ENCODE data around the gene PCDHGA6.
"Not testable (repeated sequence)": the region's sequence is repeated elsewhere in the genome, so short reads cannot be mapped to it uniquely, and the experiment has no call there.

PCDHGA6 gene

DNA sequence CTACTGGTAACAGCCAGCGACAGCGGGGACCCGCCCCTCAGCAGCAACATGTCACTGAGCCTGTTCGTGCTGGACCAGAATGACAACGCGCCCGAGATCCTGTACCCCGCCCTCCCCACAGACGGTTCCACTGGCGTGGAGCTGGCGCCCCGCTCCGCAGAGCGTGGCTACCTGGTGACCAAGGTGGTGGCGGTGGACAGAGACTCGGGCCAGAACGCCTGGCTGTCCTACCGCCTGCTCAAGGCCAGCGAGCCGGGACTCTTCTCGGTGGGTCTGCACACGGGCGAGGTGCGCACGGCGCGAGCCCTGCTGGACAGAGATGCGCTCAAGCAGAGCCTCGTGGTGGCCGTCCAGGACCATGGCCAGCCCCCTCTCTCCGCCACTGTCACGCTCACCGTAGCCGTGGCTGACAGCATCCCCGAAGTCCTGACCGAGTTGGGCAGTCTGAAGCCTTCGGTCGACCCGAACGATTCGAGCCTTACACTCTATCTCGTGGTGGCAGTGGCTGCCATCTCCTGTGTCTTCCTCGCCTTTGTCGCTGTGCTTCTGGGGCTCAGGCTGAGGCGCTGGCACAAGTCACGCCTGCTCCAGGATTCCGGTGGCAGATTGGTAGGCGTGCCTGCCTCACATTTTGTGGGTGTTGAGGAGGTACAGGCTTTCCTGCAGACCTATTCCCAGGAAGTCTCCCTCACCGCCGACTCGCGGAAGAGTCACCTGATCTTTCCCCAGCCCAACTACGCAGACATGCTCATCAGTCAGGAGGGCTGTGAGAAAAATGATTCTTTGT, 20.9 kb downstream of the PCDHGA6 start:
- not testable (repeated sequence) for DNase-seq

DNA sequence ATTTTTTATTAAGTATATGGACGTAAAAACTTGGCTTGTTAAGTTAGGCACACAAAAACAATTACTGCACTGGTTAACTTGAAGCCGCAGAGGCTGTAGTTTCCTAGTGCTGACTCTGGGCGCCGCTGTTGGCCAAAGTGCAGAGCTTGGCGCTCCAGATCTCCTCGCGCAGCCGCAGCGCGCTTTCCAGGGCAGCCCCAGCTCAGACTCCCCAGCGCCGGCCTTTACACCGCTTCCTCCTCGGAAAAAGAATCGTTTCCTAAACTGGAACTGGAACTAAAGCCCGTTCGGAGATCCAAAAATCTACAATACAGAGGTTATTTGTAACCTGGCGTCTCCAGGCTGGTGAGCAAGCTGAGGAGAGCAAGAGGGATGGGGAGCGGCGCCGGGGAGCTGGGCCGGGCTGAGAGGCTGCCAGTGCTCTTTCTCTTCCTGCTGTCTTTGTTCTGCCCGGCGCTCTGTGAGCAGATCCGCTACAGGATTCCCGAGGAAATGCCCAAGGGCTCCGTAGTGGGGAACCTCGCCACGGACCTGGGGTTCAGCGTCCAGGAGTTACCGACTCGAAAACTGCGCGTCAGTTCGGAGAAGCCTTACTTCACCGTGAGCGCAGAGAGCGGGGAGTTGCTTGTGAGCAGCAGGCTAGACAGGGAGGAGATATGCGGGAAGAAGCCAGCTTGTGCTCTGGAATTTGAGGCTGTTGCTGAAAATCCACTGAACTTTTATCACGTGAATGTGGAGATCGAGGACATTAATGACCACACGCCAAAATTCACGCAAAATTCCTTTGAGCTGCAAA, 24.3 kb downstream of the PCDHGA6 start, which contains the start of gene PCDHGB5:
Gene PCDHGB5, plus strand, starts transcription at position 192 of the 796 bp plus-strand sequence. Its CDS starts 181 bp downstream, at position 373.
- DNase-seq: not testable (repeated sequence)

DNA sequence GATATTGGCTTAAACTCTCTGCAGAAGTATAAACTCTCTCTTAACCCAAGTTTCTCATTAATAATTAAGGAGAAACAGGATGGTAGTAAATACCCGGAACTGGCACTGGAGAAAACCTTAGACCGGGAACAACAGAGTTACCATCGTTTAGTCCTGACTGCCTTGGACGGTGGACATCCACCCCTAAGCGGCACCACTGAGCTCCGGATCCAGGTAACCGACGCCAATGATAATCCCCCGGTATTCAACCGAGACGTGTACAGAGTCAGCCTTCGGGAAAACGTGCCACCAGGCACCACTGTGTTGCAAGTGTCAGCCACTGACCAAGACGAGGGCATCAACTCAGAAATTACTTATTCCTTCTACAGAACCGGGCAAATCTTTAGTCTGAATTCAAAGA, 24.9 kb downstream of the PCDHGA6 start:
- no peak for DNase-seq

DNA sequence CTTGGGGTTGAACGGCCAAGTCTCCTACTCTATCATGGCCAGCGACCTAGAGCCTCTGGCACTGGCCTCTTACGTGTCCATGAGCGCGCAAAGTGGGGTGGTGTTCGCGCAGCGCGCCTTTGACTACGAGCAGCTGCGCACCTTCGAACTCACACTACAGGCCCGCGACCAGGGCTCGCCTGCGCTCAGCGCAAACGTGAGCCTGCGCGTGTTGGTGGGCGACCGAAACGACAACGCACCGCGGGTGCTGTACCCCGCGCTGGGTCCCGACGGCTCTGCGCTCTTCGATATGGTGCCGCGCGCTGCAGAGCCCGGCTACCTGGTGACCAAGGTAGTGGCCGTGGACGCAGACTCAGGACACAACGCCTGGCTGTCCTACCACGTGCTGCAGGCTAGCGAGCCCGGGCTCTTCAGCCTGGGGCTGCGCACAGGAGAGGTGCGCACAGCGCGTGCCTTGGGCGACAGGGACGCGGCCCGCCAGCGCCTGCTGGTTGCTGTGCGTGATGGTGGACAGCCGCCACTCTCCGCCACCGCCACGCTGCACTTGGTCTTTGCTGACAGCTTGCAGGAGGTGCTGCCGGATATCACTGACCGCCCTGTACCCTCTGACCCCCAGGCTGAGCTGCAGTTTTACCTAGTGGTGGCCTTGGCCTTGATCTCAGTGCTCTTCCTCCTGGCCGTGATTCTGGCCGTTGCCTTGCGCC, 26.0 kb downstream of the PCDHGA6 start:
- no peak for DNase-seq

DNA sequence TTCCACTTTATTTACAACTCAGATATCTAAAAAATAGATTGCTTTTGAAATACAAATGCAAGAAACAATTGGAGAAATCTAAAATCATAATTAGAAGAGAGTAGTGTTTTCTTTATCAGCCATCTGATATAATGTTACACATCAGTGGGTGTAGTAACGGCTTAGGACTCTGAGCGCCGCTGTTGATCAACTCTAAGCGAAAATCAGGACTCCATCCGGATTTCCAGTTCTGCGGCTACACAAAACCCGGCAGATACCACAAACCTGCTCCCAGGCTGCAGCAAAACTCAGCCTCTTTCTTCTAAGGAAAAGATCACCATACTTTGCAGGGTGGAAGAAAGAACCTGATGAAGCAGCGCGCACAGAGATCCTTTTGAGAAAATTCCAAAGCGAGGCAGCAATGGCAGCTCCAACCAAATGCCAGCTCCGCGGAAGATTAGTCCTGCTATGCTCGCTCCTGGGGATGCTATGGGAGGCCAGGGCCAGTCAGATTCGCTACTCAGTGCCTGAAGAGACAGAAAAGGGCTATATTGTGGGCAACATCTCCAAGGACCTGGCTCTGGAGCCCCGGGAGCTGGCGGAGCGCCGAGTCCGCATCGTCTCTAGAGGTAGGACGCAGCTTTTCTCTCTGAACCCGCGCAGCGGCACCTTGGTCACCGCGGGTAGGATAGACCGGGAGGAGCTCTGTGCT, 29.0 kb downstream of the PCDHGA6 start, which contains the start of gene PCDHGA9:
Gene PCDHGA9, plus strand, starts transcription at position 226 of the 691 bp plus-strand sequence. Its CDS starts 175 bp downstream, at position 401.
- no peak for DNase-seq

DNA sequence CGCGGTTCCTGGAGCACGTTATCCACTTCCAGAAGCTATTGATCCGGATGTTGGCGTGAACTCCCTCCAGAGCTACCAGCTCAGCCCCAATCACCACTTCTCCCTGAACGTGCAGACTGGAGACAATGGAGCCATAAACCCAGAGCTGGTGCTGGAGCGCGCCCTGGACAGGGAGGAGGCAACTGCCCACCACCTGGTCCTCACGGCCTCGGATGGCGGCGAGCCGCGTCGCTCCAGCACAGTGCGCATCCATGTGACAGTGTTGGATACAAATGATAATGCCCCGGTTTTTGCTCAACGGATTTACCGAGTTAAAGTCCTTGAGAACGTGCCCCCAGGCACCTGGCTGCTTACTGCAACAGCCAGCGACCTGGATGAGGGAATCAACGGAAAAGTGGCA, 29.7 kb downstream of the PCDHGA6 start:
- no peak for DNase-seq

DNA sequence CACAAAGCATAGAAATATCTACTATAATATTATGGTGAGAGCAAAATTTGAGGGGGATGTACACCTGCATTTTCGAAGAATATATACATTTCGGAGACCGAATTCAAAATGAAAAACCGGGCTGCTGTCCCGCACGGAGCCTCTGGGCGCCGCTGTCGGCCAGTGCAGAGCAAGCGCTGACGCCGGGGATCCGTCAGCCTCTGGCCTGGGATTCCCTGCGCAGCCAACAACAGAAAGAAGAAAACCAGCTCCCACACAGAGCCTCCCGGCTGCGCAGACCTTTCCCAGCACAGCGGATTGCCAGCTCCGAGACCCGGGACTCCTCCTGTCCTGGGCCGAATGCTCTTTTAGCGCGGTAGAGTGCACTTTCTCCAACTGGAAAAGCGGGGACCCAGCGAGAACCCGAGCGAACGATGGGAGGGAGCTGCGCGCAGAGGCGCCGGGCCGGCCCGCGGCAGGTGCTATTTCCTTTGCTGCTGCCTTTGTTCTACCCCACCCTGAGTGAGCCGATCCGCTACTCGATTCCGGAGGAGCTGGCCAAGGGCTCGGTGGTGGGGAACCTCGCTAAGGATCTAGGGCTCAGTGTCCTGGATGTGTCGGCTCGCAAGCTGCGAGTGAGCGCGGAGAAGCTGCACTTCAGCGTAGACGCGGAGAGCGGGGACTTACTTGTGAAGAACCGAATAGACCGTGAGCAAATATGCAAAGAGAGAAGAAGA, 34.3 kb downstream of the PCDHGA6 start, which contains the start of gene PCDHGB6:
Gene PCDHGB6, plus strand, starts transcription at position 232 of the 716 bp plus-strand sequence. Its CDS starts 182 bp downstream, at position 414.
- not testable (repeated sequence) for DNase-seq

DNA sequence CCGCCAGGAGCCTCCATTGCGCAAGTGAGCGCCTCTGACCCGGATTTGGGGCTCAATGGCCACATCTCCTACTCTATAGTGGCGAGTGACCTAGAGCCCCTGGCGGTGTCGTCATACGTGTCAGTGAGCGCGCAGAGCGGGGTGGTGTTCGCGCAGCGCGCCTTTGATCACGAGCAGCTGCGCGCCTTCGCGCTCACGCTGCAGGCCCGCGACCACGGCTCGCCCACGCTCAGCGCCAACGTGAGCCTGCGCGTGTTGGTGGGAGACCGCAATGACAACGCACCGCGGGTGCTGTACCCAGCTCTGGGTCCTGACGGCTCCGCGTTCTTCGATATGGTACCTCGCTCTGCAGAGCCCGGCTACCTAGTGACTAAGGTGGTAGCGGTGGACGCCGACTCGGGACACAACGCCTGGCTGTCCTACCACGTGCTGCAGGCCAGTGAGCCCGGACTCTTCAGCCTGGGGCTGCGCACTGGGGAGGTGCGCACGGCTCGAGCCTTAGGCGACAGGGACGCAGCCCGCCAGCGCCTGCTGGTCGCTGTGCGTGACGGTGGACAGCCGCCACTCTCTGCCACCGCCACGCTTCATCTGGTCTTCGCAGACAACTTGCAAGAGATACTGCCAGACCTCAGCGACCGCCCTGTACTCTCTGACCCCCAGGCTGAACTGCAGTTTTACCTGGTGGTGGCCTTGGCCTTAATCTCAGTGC, 36.1 kb downstream of the PCDHGA6 start:
- DNase-seq: no peak

DNA sequence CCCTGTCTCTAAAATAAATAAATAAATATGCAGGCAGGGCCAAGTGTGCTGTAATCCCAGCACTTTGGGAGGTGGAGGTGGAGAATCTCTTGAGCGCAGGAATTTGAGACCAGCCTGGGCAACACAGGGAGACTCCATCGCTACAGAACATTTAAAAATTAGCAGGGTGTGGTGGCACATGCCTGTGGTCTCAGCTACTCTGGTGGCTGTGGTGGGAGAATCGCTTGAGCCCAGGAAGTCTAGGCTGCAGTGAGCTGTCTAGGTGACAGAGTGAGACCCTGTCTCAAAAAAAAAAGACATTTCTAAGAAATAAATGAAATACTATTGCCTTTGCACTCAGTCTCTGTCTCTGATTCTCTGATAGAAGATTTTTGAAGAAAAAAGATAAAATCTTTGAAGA, 37.9 kb downstream of the PCDHGA6 start:
- no peak for DNase-seq

DNA sequence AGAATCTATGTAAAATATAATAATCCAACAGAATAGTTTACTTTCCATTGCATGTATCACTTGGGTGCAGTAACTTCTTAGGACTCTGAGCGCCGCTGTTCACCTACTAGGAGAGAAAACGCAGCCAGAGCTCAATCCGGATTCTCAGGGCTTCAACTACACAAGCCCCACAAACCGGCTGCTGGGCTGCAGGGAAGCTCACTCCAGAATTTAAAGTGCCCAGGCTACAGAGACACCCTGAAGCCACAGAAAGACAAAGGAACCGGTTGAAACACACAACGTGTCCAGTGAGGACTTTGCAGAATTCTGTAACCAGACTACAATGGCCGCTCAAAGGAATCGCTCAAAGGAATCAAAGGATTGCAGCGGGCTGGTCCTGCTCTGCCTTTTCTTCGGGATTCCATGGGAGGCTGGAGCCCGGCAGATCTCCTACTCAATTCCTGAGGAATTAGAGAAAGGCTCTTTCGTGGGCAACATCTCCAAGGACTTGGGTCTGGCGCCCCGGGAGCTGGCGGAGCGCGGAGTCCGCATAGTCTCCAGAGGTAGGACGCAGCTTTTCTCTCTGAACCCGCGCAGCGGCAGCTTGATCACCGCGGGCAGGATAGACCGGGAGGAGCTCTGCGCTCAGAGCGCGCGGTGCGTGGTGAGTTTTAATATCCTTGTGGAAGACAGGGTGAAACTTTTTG, 39.3 kb downstream of the PCDHGA6 start, which contains the start of gene PCDHGA10:
Gene PCDHGA10, plus strand, starts transcription at position 134 of the 686 bp plus-strand sequence. Its CDS starts 189 bp downstream, at position 323.
- no peak for DNase-seq

DNA sequence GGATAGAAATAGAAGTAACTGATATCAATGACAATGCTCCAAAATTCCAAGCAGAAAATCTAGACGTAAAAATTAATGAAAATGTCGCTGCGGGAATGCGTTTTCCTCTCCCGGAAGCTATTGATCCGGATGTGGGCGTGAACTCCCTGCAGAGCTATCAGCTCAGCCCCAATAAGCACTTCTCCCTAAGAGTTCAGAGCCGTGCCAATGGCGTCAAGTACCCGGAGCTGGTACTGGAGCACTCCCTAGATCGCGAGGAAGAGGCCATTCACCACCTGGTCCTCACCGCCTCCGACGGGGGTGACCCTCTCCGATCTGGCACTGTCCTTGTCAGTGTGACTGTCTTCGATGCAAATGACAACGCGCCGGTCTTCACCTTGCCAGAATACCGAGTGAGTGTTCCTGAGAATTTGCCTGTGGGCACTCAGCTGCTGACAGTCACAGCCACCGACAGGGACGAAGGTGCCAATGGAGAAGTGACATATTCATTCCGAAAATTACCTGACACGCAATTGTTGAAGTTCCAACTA, 39.9 kb downstream of the PCDHGA6 start:
- DNase-seq: no peak

DNA sequence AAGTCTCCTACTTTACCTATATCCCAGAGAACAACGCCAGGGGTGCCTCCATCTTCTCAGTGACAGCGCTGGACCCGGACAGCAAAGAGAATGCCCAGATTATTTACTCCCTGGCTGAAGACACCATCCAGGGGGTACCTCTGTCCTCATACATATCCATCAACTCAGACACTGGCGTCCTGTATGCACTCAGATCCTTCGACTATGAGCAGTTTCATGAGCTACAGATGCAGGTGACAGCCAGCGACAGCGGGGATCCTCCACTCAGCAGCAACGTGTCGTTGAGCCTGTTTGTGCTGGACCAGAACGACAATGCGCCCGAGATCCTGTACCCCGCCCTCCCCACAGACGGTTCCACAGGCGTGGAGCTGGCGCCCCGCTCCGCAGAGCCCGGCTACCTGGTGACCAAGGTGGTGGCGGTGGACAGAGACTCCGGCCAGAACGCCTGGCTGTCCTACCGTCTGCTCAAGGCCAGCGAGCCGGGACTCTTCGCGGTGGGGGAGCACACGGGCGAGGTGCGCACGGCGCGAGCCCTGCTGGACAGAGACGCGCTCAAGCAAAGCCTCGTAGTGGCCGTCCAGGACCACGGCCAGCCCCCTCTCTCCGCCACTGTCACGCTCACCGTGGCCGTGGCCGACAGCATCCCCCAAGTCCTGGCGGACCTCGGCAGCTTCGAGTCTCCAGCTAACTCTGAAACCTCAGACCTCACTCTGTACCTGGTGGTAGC, 41.0 kb downstream of the PCDHGA6 start:
- not testable (repeated sequence) for DNase-seq

DNA sequence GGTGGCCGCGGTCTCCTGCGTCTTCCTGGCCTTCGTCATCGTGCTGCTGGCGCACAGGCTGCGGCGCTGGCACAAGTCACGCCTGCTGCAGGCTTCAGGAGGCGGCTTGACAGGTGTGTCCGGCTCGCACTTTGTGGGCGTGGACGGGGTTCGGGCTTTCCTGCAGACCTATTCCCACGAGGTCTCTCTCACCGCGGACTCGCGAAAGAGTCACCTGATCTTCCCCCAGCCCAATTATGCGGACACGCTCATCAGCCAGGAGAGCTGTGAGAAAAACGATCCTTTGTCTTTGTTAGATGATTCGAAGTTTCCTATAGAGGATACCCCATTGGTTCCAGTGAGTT, 41.6 kb downstream of the PCDHGA6 start:
- DNase-seq: not testable (repeated sequence)

DNA sequence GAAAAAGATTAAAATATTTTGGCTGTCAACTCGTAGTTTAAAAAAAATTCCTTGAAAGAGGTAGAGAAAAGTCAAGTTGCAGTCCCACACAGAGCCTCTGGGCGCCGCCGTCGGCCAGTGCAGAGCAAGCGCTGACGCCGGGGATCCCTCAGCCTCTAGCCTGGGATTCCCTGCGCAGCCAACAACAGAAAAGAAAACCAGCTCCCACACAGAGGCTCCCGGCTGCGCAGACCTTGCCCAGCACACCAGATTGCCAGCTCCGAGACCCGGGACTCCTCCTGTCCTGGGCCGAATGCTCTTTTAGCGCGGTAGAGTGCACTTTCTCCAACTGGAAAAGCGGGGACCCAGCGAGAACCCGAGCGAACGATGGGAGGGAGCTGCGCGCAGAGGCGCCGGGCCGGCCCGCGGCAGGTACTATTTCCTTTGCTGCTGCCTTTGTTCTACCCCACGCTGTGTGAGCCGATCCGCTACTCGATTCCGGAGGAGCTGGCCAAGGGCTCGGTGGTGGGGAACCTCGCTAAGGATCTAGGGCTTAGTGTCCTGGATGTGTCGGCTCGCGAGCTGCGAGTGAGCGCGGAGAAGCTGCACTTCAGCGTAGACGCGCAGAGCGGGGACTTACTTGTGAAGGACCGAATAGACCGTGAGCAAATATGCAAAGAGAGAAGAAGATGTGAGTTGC, 43.9 kb downstream of the PCDHGA6 start, which contains the start of gene PCDHGB7:
Gene PCDHGB7, plus strand, starts transcription at position 184 of the 679 bp plus-strand sequence. Its CDS starts 183 bp downstream, at position 367.
- DNase-seq: peak; percentile 59

DNA sequence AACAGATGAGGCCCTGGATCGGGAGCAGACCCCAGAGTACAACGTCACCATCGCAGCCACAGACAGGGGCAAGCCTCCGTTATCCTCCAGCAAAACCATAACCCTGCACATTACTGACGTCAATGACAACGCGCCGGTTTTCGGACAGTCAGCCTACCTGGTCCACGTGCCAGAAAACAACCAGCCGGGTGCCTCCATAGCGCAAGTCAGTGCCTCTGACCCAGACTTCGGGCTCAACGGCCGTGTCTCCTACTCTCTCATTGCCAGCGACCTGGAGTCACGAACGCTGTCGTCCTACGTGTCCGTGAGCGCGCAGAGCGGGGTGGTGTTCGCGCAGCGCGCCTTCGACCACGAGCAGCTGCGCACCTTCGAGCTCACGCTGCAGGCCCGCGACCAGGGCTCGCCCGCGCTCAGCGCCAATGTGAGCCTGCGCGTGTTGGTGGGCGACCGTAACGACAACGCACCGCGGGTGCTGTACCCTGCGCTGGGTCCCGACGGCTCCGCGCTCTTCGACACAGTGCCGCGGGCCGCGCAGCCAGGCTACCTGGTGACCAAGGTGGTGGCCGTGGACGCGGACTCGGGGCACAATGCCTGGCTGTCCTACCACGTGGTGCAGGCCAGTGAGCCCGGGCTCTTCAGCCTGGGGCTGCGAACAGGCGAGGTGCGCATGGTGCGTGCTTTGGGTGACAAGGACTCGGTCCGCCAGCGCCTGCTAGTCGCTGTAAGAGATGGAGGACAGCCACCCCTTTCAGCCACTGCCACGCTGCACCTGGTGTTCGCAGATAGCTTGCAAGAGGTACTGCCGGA, 45.6 kb downstream of the PCDHGA6 start:
- DNase-seq: no peak

DNA sequence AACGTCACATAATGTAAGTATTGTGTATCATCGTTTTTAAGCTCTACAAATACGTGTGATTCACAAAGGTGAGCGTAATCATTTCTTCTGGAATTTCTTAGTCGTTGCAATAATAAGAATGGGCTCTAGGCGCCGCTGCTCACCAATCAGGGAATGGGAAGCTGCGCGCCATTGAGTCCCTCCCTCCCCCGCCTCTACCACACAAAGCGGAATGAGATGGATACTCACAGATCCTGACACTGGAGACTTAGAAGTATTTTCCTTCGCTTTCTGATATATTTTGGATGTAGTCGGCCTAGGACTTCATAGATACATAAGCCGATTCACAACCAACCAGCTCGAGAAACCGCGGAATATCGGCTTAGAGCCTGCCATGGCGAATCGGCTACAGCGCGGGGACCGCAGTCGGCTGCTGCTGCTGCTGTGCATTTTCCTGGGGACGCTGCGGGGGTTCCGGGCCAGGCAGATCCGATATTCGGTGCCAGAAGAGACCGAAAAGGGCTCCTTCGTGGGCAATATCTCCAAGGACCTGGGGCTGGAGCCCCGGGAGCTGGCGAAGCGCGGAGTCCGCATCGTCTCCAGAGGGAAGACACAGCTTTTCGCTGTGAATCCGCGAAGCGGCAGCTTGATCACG, 47.3 kb downstream of the PCDHGA6 start, which contains the start of gene PCDHGA11:
Gene PCDHGA11, plus strand, starts transcription at position 197 of the 634 bp plus-strand sequence. Its CDS starts 177 bp downstream, at position 374.
- DNase-seq: no peak

DNA sequence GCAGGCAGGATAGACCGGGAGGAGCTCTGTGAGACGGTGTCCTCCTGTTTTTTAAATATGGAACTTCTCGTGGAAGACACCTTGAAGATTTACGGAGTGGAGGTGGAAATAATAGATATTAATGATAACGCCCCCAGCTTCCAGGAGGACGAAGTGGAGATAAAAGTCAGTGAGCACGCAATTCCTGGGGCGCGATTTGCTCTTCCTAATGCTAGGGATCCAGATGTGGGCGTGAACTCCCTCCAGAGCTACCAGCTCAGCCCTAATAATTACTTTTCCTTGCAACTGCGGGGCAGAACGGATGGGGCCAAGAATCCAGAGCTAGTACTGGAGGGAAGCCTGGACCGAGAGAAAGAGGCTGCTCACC, 47.8 kb downstream of the PCDHGA6 start:
- no peak for DNase-seq

Data from NCI-H1092 (cell line).